ENCODE data around the gene GSTCD. TPM values are rescaled to one million over a fixed set of nuclear protein-coding genes. Genes with fewer than 3 reads are reported as not detected.

The GSTCD gene
- total RNA-seq, 1 experiment from 2014 or later: 22.5 TPM

- RAD21 ChIA-PET (ENCODE audit: low non-redundant PET in 1 of 2, low total read pairs in 2 of 2, uncharacterized antibody in 2 of 2, unreplicated experiment in 2 of 2): no interaction called here
- DNase-seq (ENCODE audit: low read depth, low spot score): no peak
Observed at GRCh38 chr4:105797225-105797624, 88.6 kb downstream of the GSTCD start.

More at GRCh38 chr4:105797225-105797624, 88.6 kb downstream of the GSTCD start:
- CTCF ChIA-PET: no interaction called here
- no peak overlapping the region for H2AFZ ChIP-seq (ENCODE audit: low read depth, low read length, poor library complexity, severe bottlenecking)
- ATAC-seq: no peak
- intact Hi-C loops (cut with micrococcal nuclease): no loop called here
- no peak overlapping the region for H3K4me2 ChIP-seq (ENCODE audit: low read length)
- no peak overlapping the region for H3K27ac ChIP-seq (ENCODE audit: low read depth, low read length)
- no peaks in the 10 kb centered on the region for H3K9me2 ChIP-seq (ENCODE audit: insufficient read depth)
- no TSS peak for BruUV-seq (replicated peaks)
- H3K79me2 ChIP-seq (ENCODE audit: insufficient read depth, low read length): no peaks in the 10 kb centered on the region
- H3K4me1 ChIP-seq (ENCODE audit: control insufficient read depth in 1 of 2, insufficient read depth in 2 of 2, low read length in 2 of 2): no peaks in the 10 kb centered on the region
- no peaks in the 10 kb centered on the region for H3K36me3 ChIP-seq (ENCODE audit: control insufficient read depth in 1 of 2, insufficient read depth in 2 of 2, low read length in 2 of 2)
- no peak overlapping the region for H3K9ac ChIP-seq (ENCODE audit: low read length)
- H3K9me3 ChIP-seq (ENCODE audit: control insufficient read depth in 1 of 2, insufficient read depth in 1 of 2, low read depth in 1 of 2, low read length in 2 of 2): no peaks in the 10 kb centered on the region
- no peaks in the 10 kb centered on the region for H4K20me1 ChIP-seq (ENCODE audit: insufficient read depth)
- H3K27me3 ChIP-seq (ENCODE audit: insufficient read depth, low read length): no peaks in the 10 kb centered on the region
- POLR2A ChIA-PET: no interaction called here
- H3K4me3 ChIP-seq (replicated peaks in 1 of 2; ENCODE audit: low read depth in 1 of 2, low read length in 2 of 2): no peak overlapping the region
- TF ChIP-seq CEBPB (IDR thresholded peaks at IDR 0.05; ENCODE audit: low read depth) (no peak), EGR1 (IDR thresholded peaks at IDR 0.05; ENCODE audit: low read depth) (no peak), SP1 (IDR thresholded peaks at IDR 0.05; ENCODE audit: low read depth) (no peak), TCF7L2 (IDR thresholded peaks at IDR 0.05; ENCODE audit: borderline replicate concordance, extremely low read depth, insufficient read depth, insufficient read length) (no peak), FOSL1 (IDR thresholded peaks at IDR 0.05; ENCODE audit: low read depth) (no peak), CBX3 (IDR thresholded peaks at IDR 0.05; ENCODE audit: low read depth) (no peak), EZH2 (IDR thresholded peaks at IDR 0.05) (no peak), JUND (IDR thresholded peaks at IDR 0.05) (no peak), ZBTB33 (IDR thresholded peaks at IDR 0.05; ENCODE audit: extremely low read depth, insufficient replicate concordance, low read length) (no peak), ZNF274 (IDR thresholded peaks at IDR 0.05; ENCODE audit: low read depth, low read length) (no peak), SRF (IDR thresholded peaks at IDR 0.05; ENCODE audit: low read depth) (no peak), ZFX (IDR thresholded peaks at IDR 0.05) (no peak), POLR2A (IDR thresholded peaks at IDR 0.05; ENCODE audit: borderline replicate concordance, extremely low read depth, insufficient read depth, insufficient read length) (no peak), ELF1 (IDR thresholded peaks at IDR 0.05; ENCODE audit: borderline replicate concordance, low read depth) (no peak), EZH2phosphoT487 (IDR thresholded peaks at IDR 0.05; ENCODE audit: borderline replicate concordance) (no peak), YY1 (IDR thresholded peaks at IDR 0.05; ENCODE audit: extremely low read depth, insufficient replicate concordance, low read depth, low read length) (no peak)

Measured in HCT116 (cell line).